ENCODE measurements around the gene SLC25A33.
"Not testable (repeated sequence)": the region's sequence is repeated elsewhere in the genome, so short reads cannot be mapped to it uniquely, and the experiment has no call there.

Gene SLC25A33

GRCh38 chr1:9537863-9538668 lies 1.2 kb upstream of the SLC25A33 start:
- intact Hi-C loops (cut with DNase I): no loop called here
- peak in 3 of 10 donors; percentile 12 to 20 (median 14) for DNase-seq

DNA sequence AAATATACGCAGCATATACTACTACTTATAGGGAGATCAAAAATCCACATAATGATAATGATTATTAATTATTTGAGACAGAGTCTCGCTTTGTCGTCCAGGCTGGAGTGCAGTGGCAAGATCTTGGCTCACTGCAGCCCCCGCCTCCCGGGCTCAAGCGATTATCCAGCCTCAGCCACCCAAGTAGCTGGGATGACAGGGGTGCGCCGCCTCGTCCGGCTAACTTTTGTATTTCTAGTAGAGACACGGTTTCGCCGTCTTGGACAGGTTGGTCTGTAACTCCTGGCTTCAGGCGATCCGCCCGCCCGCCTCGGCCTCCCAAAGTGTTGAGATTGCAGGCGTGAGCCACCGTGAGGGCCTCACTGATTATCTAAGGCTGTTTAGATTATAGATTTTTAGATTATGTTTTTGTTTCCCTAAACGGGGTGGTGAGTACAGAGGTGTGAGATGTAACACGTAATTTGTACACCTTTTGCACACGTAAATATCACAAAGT lies 548 bp upstream of the SLC25A33 start:
- intact Hi-C loops (cut with DNase I): no loop called here
- DNase-seq: peak in 3 of 10 donors; percentile 70 to 85 (median 81)

- intact Hi-C loops (cut with DNase I): loop anchor here (2.0 kb wide), 1 partner anchor 49 kb away; the partner anchor contains the start of gene TMEM201
- peak in 8 of 10 donors; percentile 16 to 90 (median 38) for DNase-seq
These were observed 725 bp downstream of the SLC25A33 start for GRCh38 chr1:9539829-9540550.

DNA sequence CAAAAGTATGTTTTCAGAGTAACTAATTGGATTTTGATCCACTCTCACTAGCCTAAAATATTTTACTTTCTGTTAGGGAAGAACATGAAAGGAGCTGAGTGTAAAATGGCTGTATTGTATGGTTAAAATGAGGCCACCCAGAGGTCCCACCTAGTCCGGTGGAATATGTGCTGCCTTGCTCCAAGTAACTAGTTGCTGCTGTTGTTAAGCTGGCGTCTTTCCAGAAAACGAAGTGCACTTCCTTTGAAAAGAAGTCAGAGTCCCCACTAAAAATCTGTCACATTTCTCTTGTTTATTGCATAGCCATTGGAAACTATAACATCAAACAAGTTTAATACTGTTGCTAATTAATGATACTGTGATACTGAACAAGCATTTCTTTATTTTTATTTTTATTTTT lies 3.2 kb downstream of the SLC25A33 start:
- intact Hi-C loops (cut with DNase I): no loop called here
- peak in 2 of 10 donors; percentile 4 to 25 for DNase-seq

DNA sequence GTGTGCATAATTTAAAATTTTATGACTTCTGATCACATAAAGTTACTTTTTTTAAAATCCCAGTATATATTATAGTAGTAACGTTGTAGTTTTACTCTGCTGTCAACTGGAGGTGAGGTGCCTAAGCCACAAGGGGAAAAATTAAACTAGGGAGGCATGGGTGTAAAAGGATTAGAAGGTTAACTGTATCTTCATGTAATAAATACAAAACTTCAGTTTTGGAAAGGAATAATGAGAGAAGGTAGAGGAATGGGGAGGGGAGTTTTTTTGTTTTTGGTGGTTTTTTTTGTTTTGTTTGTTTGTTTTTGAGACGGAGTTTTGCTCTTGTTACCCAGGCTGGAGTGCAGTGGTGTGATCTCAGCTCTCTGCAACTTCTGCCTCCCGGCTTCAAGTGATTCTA lies 5.7 kb downstream of the SLC25A33 start:
- intact Hi-C loops (cut with DNase I): no loop called here

DNA sequence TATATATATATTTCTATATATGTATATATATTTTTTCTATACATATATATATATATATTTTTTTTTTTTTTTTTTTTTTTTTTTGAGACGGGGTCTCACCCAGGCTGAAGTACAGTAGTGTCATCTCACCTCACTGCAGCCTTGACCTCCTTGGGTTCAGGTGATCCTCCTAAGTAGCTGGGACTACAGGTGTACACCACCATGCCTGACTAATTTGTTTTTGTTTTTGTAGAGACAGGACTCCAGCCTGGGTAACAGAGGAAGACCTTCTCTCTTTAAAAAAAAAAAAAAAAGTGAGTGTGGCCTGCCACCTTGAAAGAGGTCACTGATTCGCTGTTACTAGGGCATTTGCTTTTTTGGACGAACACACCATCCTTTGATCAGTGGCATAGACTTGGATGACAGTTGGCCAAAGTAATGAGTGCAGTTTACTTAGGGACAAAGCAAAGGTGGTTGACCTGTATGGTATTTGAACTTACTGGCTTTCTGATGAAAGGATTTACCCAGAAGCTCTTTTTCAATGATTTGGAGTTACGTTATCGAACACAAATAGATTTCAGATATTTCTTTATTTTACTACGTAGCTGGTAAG lies 10.8 kb downstream of the SLC25A33 start:
- intact Hi-C loops (cut with DNase I): no loop called here
- DNase-seq: no peak

More for the DNA sequence above, 5.7 kb downstream of the SLC25A33 start:
- no peak for DNase-seq

DNA sequence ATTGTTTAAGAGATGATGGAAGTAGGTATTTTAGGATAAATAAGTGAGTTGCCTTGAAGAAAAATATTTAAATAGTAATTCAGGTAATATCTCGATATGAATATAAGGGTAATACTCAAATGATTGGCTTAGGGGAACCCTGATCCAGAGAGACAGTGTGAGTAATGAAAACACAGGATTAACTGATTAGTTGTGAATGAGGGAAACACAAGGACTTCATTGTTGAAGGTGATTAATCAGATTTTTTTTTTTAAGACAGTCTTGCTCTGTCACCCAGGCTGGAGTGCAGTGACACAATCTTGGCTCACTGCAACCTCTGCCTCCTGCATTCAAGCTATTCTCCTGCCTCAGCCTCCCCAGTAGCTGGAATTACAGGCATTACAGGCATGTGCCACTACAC lies 12.7 kb downstream of the SLC25A33 start:
- DNase-seq: no peak
- intact Hi-C loops (cut with DNase I): no loop called here

DNA sequence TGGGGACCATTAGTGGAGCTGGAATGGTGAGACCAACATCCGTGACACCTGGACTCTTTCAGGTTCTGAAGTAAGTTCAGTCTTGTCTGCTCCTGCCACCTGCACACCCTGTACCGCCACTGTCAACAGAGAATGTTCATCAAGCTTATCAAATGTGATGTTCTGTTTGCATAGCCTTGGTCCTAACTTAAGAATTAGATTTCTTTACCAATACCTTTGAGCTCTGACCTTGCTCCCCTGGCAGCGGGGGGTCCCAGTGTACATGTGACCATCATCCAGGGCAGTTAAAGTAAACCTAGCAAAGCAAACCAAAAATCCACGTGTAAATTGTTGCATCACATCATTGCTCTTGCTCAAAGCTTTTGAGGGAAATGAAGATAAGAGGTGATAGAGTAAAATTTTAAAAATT lies 14.5 kb downstream of the SLC25A33 start:
- intact Hi-C loops (cut with DNase I): no loop called here
- DNase-seq: no peak

DNA sequence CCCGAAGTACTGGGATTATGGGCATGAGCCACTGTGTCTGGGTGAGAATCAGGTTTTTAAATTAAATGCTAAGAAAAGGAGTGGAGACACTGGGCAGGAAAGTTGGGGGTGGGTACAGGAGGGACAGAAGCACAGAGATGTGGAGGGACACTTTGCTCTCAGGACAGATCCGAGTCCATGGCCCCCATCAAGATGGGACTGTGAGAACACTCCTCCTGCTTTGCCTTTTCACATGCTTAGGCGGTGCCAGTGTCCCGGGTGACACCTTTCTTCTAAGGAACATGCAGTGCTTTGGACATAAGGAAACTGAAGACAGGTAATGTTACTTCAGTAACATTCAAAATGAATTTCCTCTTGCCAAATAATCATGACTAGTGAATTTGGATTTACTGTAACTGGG lies 16.7 kb downstream of the SLC25A33 start:
- intact Hi-C loops (cut with DNase I): no loop called here
- DNase-seq: no peak

DNA sequence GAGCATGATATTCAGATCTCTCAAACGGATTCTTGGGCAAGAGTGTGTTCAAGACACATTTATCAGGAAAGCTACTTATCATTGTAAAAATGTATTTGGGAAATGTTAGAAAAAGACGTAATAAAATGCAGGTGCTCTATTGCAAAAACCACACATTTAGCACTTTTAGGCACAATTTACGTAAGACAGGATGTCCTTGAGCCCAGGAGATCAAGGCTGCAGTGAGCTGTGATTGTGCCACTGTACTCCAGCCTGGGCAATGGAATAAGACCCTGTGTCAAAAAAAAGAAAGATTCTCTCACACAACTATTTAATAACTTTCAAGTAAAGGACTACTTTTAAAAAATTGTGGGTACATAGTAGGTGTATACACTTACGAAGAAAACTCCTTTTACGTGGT lies 18.4 kb downstream of the SLC25A33 start:
- no peak for DNase-seq
- intact Hi-C loops (cut with DNase I): no loop called here

DNA sequence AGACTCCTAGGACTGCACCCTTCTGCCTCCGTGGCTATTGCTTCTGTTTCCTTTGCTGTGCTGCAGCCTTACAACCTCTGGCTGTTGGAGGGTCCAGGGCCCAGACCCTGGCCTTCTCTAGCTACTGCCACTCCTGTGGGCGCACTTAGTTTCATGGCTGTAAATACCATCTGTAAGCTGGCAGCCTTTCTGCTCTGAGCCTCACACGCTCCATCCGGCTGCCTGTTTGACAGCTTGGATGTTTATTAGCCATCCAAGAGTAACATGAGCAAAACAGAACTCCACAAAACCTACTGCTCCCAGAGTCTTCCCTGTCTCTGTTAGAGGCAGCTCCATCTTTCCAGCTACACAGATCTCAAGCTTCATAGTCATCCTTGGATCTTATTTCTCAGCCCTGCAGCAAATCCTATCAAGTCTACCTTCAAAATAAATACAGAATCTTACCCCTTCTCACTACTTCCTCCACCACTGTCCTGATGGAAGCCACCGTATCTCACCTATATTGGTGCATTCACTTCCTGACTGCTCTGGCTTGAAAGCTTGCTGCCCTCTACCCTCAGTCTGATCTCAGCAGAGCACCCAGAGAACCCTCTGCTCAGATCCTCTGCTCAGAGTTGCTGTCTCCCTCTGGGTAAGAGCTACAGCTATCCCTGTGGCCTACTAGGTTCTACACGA lies 19.1 kb downstream of the SLC25A33 start:
- intact Hi-C loops (cut with DNase I): no loop called here
- DNase-seq: no peak

DNA sequence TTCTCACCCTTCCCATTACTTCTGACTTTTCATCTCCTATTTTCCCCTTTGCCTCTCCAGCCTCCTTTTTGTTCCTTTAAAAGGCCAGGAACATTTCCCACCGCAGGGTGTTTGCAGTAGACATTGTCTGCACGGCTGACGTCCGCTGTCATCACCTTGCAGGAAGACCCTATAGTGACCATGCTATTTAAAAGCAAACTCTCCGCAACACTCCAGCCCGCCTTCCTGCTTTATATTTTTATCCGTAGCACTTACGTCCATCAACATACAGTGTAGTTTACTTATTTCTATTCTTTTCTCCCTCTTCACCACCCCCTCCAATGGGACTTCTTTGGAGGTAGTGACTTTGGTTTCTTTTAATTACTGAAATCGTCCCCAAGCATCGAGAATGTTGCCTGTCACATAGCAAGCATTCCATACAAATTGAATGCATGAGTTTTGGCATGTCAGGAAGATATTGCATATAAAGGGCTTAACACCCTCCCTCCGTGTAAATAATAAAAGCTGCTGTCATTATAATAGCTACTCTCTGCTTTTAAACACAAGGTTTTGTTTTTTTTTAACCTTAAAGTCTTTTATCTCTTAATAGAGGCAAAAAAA lies 19.8 kb downstream of the SLC25A33 start:
- intact Hi-C loops (cut with DNase I): no loop called here
- no peak for DNase-seq

- intact Hi-C loops (cut with DNase I): no loop called here
- no peak for DNase-seq
These were observed 20.4 kb downstream of the SLC25A33 start for GRCh38 chr1:9559673-9560072.

DNA sequence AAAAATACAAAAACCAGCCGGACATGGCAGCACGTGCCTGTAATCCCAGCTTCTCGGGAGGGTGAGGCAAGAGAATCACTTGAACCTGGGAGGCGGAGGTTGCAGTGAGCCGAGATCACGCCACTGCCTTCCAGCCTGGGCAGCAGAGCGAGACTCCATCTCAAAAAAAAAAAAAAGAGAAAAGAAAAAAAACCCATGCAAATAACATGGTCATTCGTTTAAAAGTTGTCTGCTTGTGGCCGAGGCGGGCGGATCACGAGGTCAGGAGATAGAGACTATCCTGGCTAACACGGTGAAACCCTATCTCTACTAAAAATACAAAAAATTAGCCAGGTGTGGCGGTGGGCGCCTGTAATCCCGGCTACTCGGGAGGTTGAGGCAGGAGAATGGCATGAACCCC lies 20.8 kb downstream of the SLC25A33 start:
- DNase-seq; intact Hi-C loops (cut with DNase I): not testable (repeated sequence)

GRCh38 chr1:9561429-9561828 lies 22.2 kb downstream of the SLC25A33 start:
- DNase-seq: no peak
- intact Hi-C loops (cut with DNase I): no loop called here

DNA sequence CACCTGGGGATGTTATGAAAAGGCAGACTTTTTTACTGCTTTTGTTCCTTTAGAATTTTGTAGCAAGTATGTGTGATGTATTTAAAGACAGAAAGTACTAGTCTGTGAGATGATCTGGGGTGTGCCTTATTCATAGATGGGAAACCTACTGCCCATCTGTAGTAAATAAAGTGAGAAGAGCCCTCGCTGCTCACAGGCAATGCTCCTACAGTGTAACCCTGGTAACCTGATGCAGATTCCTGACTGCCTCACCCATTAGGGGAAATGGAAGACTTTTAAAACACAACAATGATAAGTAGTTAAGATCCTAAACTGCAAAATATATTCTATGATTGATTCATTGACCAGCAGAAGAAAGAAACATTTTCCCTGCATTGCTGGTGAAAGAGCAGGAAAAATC lies 30.0 kb downstream of the SLC25A33 start:
- intact Hi-C loops (cut with DNase I): no loop called here
- DNase-seq: no peak

DNA sequence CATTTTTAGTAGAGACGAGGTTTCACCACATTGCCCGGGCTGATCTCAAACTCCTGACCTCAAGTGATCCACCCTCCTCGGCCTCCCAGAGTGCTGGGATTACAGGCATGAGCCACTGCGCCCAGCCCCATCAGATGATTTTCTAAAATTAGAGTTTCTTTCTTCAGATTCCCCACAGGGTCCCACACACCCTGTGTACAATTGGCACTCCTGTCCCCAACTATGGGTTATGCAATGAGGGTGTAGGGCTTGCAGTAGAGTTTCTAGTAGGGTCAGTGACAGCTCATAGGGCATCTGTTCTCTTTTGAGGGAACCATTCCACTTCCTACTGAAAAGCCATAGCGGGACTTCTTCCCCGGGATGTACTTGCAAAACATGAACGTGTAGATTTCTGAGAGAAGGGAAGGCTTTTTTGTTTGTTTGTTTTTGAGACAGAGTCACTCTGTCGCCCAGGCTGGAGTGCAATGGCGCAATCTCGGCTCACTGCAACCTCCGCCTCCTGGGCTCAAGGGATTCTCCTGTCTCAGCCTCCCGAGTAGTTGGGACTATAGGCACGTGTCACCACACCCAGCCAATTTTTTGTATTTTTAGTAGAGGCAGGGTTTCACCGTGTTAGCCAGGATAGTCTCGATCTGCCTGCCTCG lies 31.7 kb downstream of the SLC25A33 start:
- intact Hi-C loops (cut with DNase I); DNase-seq: not testable (repeated sequence)

GRCh38 chr1:9573723-9574122 lies 34.5 kb downstream of the SLC25A33 start:
- DNase-seq: no peak
- intact Hi-C loops (cut with DNase I): no loop called here

DNA sequence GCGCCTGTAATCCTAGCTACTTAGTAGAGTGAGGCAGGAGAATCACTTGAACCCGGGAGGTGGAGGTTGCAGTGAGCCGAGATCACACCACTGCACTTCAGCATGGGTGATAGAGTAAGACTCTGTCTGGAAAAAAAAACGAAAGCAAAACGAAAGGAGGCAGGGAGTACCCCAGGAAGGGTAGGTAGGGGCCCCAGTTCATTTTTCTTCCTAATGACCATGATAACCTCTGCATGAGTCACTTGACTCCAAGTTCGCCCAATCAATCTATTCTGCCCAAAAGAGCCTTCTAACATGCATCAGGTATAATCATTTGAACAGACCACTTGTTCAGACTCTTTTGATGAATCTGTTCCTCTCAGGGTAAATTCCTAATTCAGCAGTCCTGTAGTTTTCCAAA lies 36.2 kb downstream of the SLC25A33 start:
- DNase-seq: no peak
- intact Hi-C loops (cut with DNase I): no loop called here

DNA sequence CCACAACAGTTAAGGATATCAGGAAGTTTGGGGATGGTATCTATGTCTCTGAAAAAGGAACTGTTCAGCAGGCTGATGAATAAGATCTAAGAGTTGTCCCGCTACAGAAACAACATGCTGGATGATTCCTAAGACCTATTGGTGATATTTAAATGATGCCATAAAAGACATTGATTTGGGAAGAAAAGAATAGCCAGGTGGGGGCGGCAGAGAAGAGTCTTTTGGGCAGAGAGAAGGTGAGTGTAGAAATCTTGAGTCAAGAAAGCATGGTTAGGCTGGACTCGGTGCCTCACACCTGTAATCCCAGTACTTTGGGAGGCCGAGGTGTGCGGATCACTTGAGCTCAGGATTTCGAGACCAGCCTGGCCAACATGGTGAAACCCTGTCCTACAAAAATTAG lies 37.6 kb downstream of the SLC25A33 start:
- intact Hi-C loops (cut with DNase I): no loop called here
- DNase-seq: no peak
